ENCODE measurements around the gene NLRP1. TPM values are rescaled to one million over a fixed set of nuclear protein-coding genes. Genes with fewer than 3 reads are reported as not detected.

NLRP1 gene
- total and polyA plus RNA-seq, 8 donors: 9.0 to 83.7 (median 18.4) TPM

DNA sequence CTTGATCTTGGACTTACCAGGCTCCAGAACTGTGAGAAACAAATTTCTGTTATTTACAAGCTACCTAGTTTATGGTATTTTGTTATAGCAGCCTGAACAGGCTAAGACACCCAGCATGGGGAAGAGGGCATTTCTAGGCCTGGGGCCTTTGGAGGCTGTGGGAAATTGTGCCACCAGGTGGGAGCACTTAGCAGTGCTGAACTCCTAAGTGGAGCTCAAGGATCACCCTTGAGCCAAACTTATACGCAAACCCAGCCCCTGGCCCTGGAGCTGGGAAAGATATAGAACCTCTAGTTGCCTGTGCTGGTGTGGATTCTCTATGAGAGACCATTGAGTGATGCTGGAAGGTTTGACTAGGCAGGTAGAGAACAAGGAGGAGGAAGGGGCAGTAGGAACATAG, 61.8 kb downstream of the NLRP1 start:
- WGBS, 5 donors: 87 to 100% (median 98%) methylated on average over 1 of the region's 1 CpG
- Histone ChIP-seq H3K27ac (no peak overlapping the region), H3K36me3 (peaks cover 0 to 32% (median 14%) of the 10 kb centered on the region in 4 donors), H3K4me1 (peaks cover 0 to 9% (median 0%) of the 10 kb centered on the region in 4 donors), H3K4me3 (no peak overlapping the region), H3K9me3 (no peaks in the 10 kb centered on the region), H3K27me3 (no peaks in the 10 kb centered on the region)
- DNase-seq: no peak
- intact Hi-C loops (cut with DNase I; ENCODE audit: low total_unique reads): no loop called here
- TF ChIP-seq, protein P1, sequence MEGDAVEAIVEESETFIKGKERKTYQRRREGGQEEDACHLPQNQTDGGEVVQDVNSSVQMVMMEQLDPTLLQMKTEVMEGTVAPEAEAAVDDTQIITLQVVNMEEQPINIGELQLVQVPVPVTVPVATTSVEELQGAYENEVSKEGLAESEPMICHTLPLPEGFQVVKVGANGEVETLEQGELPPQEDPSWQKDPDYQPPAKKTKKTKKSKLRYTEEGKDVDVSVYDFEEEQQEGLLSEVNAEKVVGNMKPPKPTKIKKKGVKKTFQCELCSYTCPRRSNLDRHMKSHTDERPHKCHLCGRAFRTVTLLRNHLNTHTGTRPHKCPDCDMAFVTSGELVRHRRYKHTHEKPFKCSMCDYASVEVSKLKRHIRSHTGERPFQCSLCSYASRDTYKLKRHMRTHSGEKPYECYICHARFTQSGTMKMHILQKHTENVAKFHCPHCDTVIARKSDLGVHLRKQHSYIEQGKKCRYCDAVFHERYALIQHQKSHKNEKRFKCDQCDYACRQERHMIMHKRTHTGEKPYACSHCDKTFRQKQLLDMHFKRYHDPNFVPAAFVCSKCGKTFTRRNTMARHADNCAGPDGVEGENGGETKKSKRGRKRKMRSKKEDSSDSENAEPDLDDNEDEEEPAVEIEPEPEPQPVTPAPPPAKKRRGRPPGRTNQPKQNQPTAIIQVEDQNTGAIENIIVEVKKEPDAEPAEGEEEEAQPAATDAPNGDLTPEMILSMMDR (IDR thresholded peaks at IDR 0.05): no peak
- TF ChIP-seq POLR2A (IDR thresholded peaks at IDR 0.05) (no peak), EP300 (IDR thresholded peaks at IDR 0.05) (no peak), POLR2AphosphoS5 (IDR thresholded peaks at IDR 0.05) (no peak)

DNA sequence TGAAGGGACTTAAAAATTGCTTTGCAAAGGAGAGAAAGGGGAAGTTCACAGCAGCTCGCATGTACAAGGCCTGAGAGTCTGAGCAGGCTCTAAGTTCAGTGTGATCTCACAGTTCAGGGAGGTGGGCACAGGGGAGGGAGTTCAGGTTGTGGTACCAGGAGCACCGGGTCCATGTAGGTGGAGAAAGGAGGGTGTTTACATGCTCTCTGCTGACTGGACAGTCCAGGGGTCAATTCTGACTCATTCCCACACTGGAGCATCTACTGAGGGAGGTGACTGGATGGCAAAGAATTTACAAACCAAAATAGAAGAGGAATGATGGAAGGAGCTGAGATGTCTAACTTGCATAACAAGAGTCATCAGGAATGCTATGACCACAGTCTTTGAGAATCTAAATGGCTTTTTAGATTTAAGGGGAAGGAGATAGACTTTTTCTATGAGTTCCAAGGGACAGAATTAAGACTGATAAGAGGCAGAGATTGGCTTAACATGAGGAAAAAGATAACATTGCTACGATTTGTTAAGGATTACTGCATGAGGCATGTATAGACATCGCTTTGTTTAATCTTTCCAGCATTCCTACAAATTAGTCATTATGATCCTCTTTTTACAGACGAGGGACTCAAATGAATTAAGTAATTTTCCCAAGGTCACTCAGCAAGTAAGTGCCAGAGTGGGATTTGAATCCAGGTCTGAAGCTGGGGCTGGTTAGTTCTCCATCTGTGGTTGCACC, 68.1 kb downstream of the NLRP1 start:
- DNase-seq: no peak
- 41 to 50% (median 48%) methylated on average over 5 of the region's 5 CpGs for WGBS, 5 donors
- Histone ChIP-seq H3K36me3 (peaks cover 0 to 16% (median 11%) of the 10 kb centered on the region in 4 donors), H3K4me1 (no peaks in the 10 kb centered on the region), H3K27ac (peak overlapping the region in 1 of 5 donors; percentile 38), H3K9me3 (no peaks in the 10 kb centered on the region), H3K4me3 (no peak overlapping the region), H3K27me3 (no peaks in the 10 kb centered on the region)
- intact Hi-C loops (cut with DNase I; ENCODE audit: low total_unique reads): no loop called here
- TF ChIP-seq POLR2A (IDR thresholded peaks at IDR 0.05) (no peak), POLR2AphosphoS5 (IDR thresholded peaks at IDR 0.05) (peak in 1 of 3 donors; percentile 56)

DNA sequence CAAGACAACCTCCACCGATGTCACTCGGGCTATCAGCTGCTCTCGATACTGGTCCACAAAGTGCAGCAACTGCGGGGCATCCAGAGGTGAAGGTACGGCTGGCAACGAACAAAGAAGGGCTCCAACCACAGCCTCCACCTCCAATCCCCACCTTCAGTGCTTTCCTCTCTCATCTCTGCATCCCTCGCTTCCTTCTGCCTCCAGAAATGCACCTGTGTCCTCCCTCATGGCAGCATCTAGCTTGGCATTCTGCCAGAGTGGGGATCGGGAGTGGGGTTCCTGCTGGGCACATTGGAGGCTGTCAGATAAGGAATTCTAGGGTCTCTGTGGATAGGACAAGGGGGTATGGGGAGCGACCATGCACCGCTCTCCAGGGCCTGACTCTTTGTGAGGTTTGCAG, 69.3 kb downstream of the NLRP1 start:
- WGBS, 5 donors: 85 to 96% (median 90%) methylated on average over 8 to 10 of the region's 10 CpGs
- intact Hi-C loops (cut with DNase I; ENCODE audit: low total_unique reads): no loop called here
- H3K27me3 ChIP-seq: no peaks in the 10 kb centered on the region
- peaks cover 0 to 16% (median 11%) of the 10 kb centered on the region in 4 donors for H3K36me3 ChIP-seq
- H3K4me3 ChIP-seq: no peak overlapping the region
- no peaks in the 10 kb centered on the region for H3K9me3 ChIP-seq
- no peaks in the 10 kb centered on the region for H3K4me1 ChIP-seq
- H3K27ac ChIP-seq: no peak overlapping the region
- no peak for TF ChIP-seq EP300 (IDR thresholded peaks at IDR 0.05)
- TF ChIP-seq POLR2A (IDR thresholded peaks at IDR 0.05): no peak
- TF ChIP-seq POLR2AphosphoS5 (IDR thresholded peaks at IDR 0.05): no peak
- TF ChIP-seq, protein P1 (IDR thresholded peaks at IDR 0.05): no peak
- DNase-seq: no peak

DNA sequence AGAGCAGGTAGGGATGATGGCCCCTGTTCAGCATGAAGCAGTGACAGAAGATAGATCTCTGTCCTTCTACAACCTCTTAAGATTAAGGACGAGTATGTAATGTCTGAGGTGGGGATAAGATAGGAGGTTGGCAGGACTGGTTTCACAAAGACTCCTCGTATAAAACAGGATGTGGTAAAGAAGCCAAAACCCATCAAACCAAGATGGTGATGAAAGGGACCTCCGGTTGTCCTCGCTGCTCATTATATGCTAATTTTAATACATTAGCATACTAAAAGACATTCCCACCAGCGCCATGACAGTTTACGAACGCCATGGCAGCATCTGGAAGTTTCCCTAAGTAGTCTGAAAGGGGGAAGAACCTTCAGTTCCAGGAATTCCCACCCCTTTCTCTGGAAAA, 70.7 kb downstream of the NLRP1 start:
- H3K27ac ChIP-seq: no peak overlapping the region
- H3K27me3 ChIP-seq: no peaks in the 10 kb centered on the region
- H3K9me3 ChIP-seq: no peaks in the 10 kb centered on the region
- 64 to 74% (median 67%) methylated on average over 7 of the region's 7 CpGs for WGBS, 5 donors
- no peak overlapping the region for H3K4me3 ChIP-seq
- no peak for TF ChIP-seq POLR2A (IDR thresholded peaks at IDR 0.05)
- TF ChIP-seq, protein P1 (IDR thresholded peaks at IDR 0.05): no peak
- TF ChIP-seq EP300 (IDR thresholded peaks at IDR 0.05): no peak
- TF ChIP-seq POLR2AphosphoS5 (IDR thresholded peaks at IDR 0.05): no peak
- peaks cover 0 to 16% (median 11%) of the 10 kb centered on the region in 4 donors for H3K36me3 ChIP-seq
- intact Hi-C loops (cut with DNase I; ENCODE audit: low total_unique reads): no loop called here
- H3K4me1 ChIP-seq: no peaks in the 10 kb centered on the region
- no peak for DNase-seq

All from stomach (tissue), 9 donors.